Measurements from ENCODE around the gene TAF5L.

TAF5L gene

DNA sequence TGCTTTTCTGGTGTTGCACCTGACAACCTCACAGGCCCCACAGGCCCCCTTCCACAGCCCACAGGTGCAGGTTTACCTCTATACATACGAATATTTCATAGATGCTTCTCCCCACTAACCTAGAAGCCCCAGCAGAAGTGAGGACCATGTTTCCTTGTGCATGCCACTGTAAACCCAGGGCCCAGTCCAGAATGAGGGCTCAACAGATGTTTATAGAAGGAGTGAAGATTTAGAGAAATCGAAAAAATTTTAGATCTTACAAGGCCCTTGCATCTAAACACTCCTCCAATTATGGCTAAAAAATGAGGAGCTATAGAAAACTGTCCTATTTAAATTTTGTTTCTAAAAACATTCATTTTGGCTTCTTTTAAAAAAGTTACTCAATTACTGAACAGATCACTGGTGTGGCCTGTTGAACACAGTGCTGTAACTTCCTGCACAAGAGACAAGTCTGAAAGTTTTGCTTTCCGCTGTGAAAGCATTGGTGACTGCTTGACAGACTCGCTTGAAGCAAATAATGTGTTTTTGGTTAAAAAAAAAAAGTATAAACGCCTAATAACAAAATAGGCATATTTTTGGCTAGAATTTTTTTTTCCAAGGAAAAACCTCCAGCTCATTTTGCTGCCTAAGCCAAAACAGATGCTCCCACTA, 68.6 kb downstream of the TAF5L start:
- no peak for TF ChIP-seq ZFX (IDR thresholded peaks at IDR 0.05)
- no peak for TF ChIP-seq CTCF (conservative IDR thresholded peaks at IDR 0.05)
- peak overlapping the region; percentile 78 for H3K27ac ChIP-seq

DNA sequence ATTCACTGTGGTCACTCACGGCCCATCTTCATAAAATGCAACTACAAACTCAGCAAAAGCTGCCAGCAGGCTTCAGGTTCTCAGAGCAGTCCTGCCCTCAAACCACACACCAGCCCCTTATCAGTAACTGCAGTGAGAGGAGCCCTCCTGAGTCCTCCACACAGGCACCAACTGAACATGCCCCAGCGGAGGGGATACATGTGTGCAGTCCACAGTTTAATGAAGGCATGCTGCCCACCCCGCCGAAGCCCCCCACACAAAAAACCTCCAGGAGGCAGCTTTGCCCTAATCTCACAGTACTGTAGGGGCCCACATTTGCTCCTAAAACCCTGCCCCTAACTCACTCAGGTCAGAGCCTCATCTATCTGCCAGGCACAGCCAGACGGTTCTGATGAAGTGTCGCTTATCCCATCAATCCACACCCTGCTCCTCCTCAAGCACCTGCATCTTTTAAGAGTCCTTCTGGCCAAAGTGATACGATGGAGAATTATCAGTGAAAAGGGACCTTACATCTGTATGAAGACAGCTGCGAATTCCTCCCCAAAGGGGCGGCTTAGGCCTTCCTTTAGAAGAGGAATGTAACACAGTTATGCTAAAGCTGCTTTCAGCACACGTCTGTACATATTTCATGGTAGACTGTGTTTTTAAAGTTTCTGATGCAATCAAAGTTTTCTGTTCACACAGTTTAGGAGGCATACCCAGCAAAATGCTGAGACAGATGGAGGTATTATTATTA, 70.9 kb downstream of the TAF5L start:
- H3K27ac ChIP-seq: no peak overlapping the region
- TF ChIP-seq ZFX (IDR thresholded peaks at IDR 0.05) (no peak), CTCF (conservative IDR thresholded peaks at IDR 0.05) (no peak)

DNA sequence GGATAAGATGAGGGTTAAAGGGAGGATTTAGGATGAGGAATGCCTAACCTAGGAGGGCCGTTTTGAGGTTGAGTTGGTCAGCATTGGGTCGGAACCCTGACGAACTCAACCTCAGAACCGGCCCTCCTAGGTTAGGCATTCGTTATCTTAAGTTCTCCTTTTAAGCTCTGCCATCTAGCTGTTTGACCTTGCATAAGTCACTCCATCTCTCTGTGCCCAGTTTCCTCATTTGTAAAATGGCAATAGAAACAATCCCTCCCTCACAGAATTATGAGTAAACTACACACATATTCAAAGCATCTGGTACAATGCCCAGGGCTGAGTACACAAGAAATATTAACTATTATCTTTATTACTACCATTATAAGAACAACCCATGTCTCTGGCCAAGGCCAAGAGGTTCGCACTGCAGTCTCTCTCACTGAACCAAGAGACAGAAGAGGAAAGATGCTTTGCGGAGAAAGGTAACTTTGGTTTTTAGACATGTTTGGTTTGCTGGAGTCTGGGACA, 72.2 kb downstream of the TAF5L start:
- TF ChIP-seq CTCF (conservative IDR thresholded peaks at IDR 0.05) (no peak), ZFX (IDR thresholded peaks at IDR 0.05) (no peak)
- no peak overlapping the region for H3K27ac ChIP-seq

- no peak for TF ChIP-seq ZFX (IDR thresholded peaks at IDR 0.05)
- no peak for TF ChIP-seq CTCF (conservative IDR thresholded peaks at IDR 0.05)
- no peak overlapping the region for H3K27ac ChIP-seq
Observed at GRCh38 chr1:229552732-229553131, 73.2 kb downstream of the TAF5L start.

DNA sequence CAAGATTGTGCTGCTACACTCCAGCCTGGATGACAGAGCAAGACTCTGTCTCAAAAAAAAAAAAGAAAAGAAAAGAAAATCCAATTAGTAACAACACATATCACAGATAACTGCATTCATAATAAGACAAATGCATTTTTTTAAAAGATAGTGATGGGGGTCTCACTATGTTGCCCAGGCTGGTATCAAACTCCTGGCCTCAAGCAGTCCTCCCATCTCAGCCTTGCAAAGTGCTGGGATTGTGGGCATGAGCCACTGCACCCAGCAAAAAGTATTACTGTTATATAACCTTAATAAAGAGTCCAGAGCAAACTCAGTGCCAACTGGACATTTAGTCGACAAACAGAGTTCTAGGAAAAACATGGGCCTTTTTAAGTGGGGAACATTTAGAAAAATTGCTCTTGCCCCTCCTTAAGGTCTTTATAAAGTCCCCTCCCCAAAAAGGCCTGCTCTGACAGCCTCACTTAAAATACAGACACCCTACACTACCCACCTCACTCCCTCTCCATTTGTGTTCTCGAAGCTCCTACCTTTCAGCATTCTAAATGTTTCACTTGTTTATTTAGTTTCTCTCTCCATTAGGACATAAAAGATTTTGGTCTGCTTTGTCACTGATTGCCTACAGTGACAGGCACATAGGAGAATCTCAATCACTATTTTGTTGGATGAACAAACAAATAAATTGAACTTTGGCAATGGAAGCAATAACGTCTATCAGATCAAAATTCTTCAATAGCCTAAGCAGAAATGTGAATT, 74.9 kb downstream of the TAF5L start:
- TF ChIP-seq ZFX (IDR thresholded peaks at IDR 0.05) (no peak), CTCF (conservative IDR thresholded peaks at IDR 0.05) (no peak)
- H3K27ac ChIP-seq: no peak overlapping the region

- H3K27ac ChIP-seq: no peak overlapping the region
- no peak for TF ChIP-seq ZFX (IDR thresholded peaks at IDR 0.05)
- no peak for TF ChIP-seq CTCF (conservative IDR thresholded peaks at IDR 0.05)
Observed at GRCh38 chr1:229547542-229547941, 78.4 kb downstream of the TAF5L start.

- H3K27ac ChIP-seq: no peak overlapping the region
- TF ChIP-seq ZFX (IDR thresholded peaks at IDR 0.05) (no peak), CTCF (conservative IDR thresholded peaks at IDR 0.05) (no peak)
Observed at GRCh38 chr1:229544587-229544986, 81.3 kb downstream of the TAF5L start.
